Liver (tissue), 9 donors: Measurements from ENCODE around the gene AMZ1. TPM values are rescaled to one million over a fixed set of nuclear protein-coding genes. Genes with fewer than 3 reads are reported as not detected.

ENCODE experiments used
- DNase-seq: peaks from one replicate; pipeline ENCODE4 v3.0.0-alpha.2; 2017; ENCODE audit warnings: low spot score
- H3K27ac ChIP-seq, 2 donors: one replicate each; pipeline ENCODE4 v1.7.0; 2013; ENCODE audit warnings: inconsistent platforms in 2 of 2, low read length in 2 of 2, control low read depth in 1 of 2, low read depth in 1 of 2, mild to moderate bottlenecking in 1 of 2
- H3K27me3 ChIP-seq, 4 donors: one replicate each; pipeline versions ENCODE4 v1.6.1 to v1.7.0; 2013; ENCODE audit warnings: low read length in 3 of 4, inconsistent platforms in 1 of 4, mild to moderate bottlenecking in 1 of 4, moderate library complexity in 1 of 4; ENCODE audit not compliant: control insufficient read depth in 4 of 4, insufficient read depth in 4 of 4
- H3K36me3 ChIP-seq, 4 donors: one replicate each; pipeline versions ENCODE4 v1.6.1 to v1.7.0; 2013; ENCODE audit warnings: low read length in 3 of 4, mild to moderate bottlenecking in 3 of 4, low read depth in 1 of 4, moderate library complexity in 1 of 4; ENCODE audit not compliant: control insufficient read depth in 4 of 4, insufficient read depth in 3 of 4
- H3K4me1 ChIP-seq, 4 donors: one replicate each; pipeline versions ENCODE4 v1.6.1 to v1.7.0; 2013; ENCODE audit warnings: low read length in 3 of 4, mild to moderate bottlenecking in 3 of 4, moderate library complexity in 1 of 4; ENCODE audit not compliant: control insufficient read depth in 4 of 4, insufficient read depth in 4 of 4
- H3K4me3 ChIP-seq, 3 donors: one replicate each; pipeline versions ENCODE4 v1.6.1 to v1.7.0; 2013; ENCODE audit warnings: low read length in 3 of 3, control low read depth in 1 of 3, low read depth in 1 of 3, mild to moderate bottlenecking in 1 of 3
- H3K9ac ChIP-seq, 2 donors: one replicate each; pipeline ENCODE4 v1.7.0; 2013; ENCODE audit warnings: low read length in 2 of 2, mild to moderate bottlenecking in 2 of 2, moderate library complexity in 2 of 2, control low read depth in 1 of 2, low read depth in 1 of 2
- H3K9me3 ChIP-seq, 4 donors: one replicate each; pipeline versions ENCODE4 v1.6.1 to v1.7.0; 2013; ENCODE audit warnings: low read length in 3 of 4; ENCODE audit not compliant: control insufficient read depth in 4 of 4
- EGR1 ChIP-seq, 2 donors: IDR thresholded peaks; 2 replicates each; pipeline ENCODE4 v1.6.1; 2016 to 2018; ENCODE audit warnings: antibody characterized with exemption in 2 of 2, low read depth in 2 of 2
- FOXA1 ChIP-seq: IDR thresholded peaks from 2 replicates; pipeline ENCODE4 v1.6.1; 2016; ENCODE audit warnings: antibody characterized with exemption
- FOXA2 ChIP-seq: IDR thresholded peaks from 2 replicates; pipeline ENCODE4 v1.6.1; 2016; ENCODE audit warnings: antibody characterized with exemption
- GABPA ChIP-seq, 2 donors: IDR thresholded peaks in 1 of 2; conservative IDR thresholded peaks in 1 of 2; 2 replicates each; pipeline ENCODE4 v1.6.1; 2016; ENCODE audit warnings: antibody characterized with exemption in 2 of 2, mild to moderate bottlenecking in 1 of 2, moderate library complexity in 1 of 2
- HNF4A ChIP-seq, 2 donors: conservative IDR thresholded peaks; 2 replicates each; pipeline ENCODE4 v1.6.1; 2016; ENCODE audit warnings: antibody characterized with exemption in 2 of 2, mild to moderate bottlenecking in 2 of 2
- HNF4G ChIP-seq: IDR thresholded peaks from 2 replicates; pipeline ENCODE4 v1.6.1; 2016; ENCODE audit warnings: antibody characterized with exemption
- JUND ChIP-seq, 2 donors: IDR thresholded peaks; 2 replicates each; pipeline ENCODE4 v1.6.1; 2016; ENCODE audit warnings: antibody characterized with exemption in 2 of 2
- NR2F2 ChIP-seq: IDR thresholded peaks from 2 replicates; pipeline ENCODE4 v1.6.1; 2016; ENCODE audit warnings: antibody characterized with exemption
- RXRA ChIP-seq, 2 donors: IDR thresholded peaks; 2 replicates each; pipeline ENCODE4 v1.6.1; 2017 to 2018; ENCODE audit warnings: antibody characterized with exemption in 2 of 2, mild to moderate bottlenecking in 1 of 2
- SP1 ChIP-seq: IDR thresholded peaks from 2 replicates; pipeline ENCODE4 v1.6.1; 2018; ENCODE audit warnings: antibody characterized with exemption, mild to moderate bottlenecking
- TAF1 ChIP-seq: conservative IDR thresholded peaks from 2 replicates; pipeline ENCODE4 v1.6.1; 2016; ENCODE audit warnings: antibody characterized with exemption, mild to moderate bottlenecking
- WGBS: extraction: QIAGEN DNeasy Blood & Tissue Kit; methylation state at CpG from one replicate; pipeline ENCODE4 v1.1.7; 2013; 5-methylcytosine and 5-hydroxymethylcytosine counted together
- polyA plus RNA-seq, 2 donors: library from polyadenylated mRNA; stranded (reverse) in 1 of 2; unstranded in 1 of 2; fragments of 200-250 nt in 1 of 2; fragments of >200 nt in 1 of 2; fragmentation: Nextera tagmentation in 1 of 2; extraction: Ambion mirVana in 1 of 2; gene quantifications; one replicate each; pipeline versions ENCODE4 v1.2.1 to v1.2.3, GENCODE V29; 2013 to 2015
- total RNA-seq, 2 donors: library from RNA; depleted of rRNA; stranded (reverse); fragments of >200 nt; gene quantifications; one replicate each; pipeline ENCODE4 v1.2.3, GENCODE V29; 2014
- TF ChIP-seq, protein P1 (sequence below): IDR thresholded peaks from 2 replicates; pipeline ENCODE4 v1.6.1; 2016; ENCODE audit warnings: antibody characterized with exemption
- TF ChIP-seq, protein P2 (sequence below): IDR thresholded peaks from 2 replicates; pipeline ENCODE4 v1.6.1; 2016; ENCODE audit warnings: antibody characterized with exemption
- TF ChIP-seq, protein P3 (sequence below): IDR thresholded peaks from 2 replicates; pipeline ENCODE4 v1.6.1; 2016; ENCODE audit warnings: antibody characterized with exemption
- donor health status: healthy.
- donor health status: healthy.
- donor health status: healthy.
- donor health status: healthy.
- donor health status: healthy.

Gene AMZ1
- total and polyA plus RNA-seq, 4 donors, result 0.10 to 1.3 (median 1.1) TPM; not detected in 1

DNA sequence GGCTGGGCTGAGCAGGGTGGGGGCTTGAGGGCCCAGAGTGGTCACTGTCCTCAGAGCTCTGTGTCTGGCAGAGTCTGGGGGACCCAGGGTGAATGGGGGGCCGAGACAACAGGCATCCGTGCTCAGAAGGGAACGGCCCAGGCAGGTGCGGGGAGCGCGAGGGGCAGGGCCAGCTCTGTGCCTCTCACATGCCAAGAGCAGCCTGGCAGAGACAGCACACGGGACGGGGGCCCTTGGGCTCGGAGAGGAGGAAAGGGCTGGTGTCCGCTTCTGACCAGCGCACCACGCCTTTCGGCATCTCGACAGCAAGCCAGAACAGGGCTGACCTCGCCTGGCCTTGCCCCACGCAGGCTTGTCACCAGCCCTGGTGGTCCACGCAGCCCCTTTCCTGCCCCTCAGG, 13.4 kb downstream of the AMZ1 start:
- H3K27ac ChIP-seq, result no peak overlapping the region
- 88% methylated on average over 17 of the region's 17 CpGs for WGBS

DNA sequence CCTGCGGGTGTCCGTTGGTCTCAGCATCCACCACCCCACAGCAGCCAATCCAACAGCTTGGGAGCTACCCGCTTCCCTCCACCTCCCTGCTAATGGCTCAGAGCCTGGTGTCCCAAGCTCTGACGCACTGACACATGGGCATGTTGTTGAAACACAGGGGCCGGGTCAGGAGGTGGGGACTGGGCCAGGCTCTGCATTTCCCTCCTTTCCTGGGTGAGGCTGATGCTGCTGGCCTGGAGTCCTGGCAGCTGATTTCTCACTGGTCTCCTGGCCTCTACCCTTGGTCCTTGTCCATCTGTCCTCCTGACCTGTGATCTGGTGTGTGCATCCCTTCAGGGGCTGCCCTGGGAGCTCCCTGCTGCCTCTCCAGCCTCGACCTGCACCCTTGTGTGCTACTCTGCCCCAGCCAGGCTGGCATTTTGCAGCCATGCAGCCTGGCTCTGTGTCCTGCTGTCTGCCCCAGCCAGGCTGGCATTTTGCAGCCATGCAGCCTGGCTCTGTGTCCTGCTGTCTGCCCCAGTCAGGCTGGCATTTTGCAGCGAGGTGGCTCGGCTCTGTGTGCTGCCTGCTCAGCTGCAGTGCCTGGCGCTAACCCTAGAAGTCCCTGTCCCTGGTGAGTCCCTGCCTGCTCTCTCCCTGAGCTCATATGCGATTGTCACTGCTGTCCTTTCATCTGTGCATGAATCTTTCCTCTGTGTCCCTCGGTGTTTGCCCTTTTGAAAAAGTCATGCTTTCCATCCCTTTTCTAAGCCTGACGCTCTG, 14.0 kb downstream of the AMZ1 start:
- 51% methylated on average over 12 of the region's 12 CpGs for WGBS
- H3K36me3 ChIP-seq, result no peaks in the 10 kb centered on the region
- no peak overlapping the region for H3K27ac ChIP-seq
- DNase-seq, result no peak
- no peak overlapping the region for H3K4me3 ChIP-seq
- H3K27me3 ChIP-seq, result no peaks in the 10 kb centered on the region
- TF ChIP-seq FOXA1 (peak; percentile 20), FOXA2 (peak; percentile 22), HNF4G (no peak), HNF4A (conservative IDR thresholded peaks at IDR 0.05) (peak in 1 of 2 donors; percentile 82), RXRA (IDR thresholded peaks at IDR 0.05) (peak in 1 of 2 donors; percentile 89)
- TF ChIP-seq, protein P1, sequence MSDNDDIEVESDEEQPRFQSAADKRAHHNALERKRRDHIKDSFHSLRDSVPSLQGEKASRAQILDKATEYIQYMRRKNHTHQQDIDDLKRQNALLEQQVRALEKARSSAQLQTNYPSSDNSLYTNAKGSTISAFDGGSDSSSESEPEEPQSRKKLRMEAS, result no peak
- TF ChIP-seq, protein P2, sequence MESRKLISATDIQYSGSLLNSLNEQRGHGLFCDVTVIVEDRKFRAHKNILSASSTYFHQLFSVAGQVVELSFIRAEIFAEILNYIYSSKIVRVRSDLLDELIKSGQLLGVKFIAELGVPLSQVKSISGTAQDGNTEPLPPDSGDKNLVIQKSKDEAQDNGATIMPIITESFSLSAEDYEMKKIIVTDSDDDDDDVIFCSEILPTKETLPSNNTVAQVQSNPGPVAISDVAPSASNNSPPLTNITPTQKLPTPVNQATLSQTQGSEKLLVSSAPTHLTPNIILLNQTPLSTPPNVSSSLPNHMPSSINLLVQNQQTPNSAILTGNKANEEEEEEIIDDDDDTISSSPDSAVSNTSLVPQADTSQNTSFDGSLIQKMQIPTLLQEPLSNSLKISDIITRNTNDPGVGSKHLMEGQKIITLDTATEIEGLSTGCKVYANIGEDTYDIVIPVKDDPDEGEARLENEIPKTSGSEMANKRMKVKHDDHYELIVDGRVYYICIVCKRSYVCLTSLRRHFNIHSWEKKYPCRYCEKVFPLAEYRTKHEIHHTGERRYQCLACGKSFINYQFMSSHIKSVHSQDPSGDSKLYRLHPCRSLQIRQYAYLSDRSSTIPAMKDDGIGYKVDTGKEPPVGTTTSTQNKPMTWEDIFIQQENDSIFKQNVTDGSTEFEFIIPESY, result no peak
- H3K9ac ChIP-seq, result no peak overlapping the region
- peaks cover 0 to 12% (median 2%) of the 10 kb centered on the region in 4 donors for H3K4me1 ChIP-seq
- H3K9me3 ChIP-seq, result no peaks in the 10 kb centered on the region

More for the DNA sequence above, 13.4 kb downstream of the AMZ1 start:
- no peak overlapping the region for H3K9ac ChIP-seq
- no peaks in the 10 kb centered on the region for H3K9me3 ChIP-seq
- H3K4me3 ChIP-seq, result no peak overlapping the region
- peaks cover 0 to 12% (median 2%) of the 10 kb centered on the region in 4 donors for H3K4me1 ChIP-seq
- no peaks in the 10 kb centered on the region for H3K36me3 ChIP-seq
- DNase-seq, result no peak
- no peaks in the 10 kb centered on the region for H3K27me3 ChIP-seq
- TF ChIP-seq TAF1, result no peak
- no peak for TF ChIP-seq HNF4A (conservative IDR thresholded peaks at IDR 0.05)
- no peak for TF ChIP-seq RXRA (IDR thresholded peaks at IDR 0.05)
- no peak for TF ChIP-seq JUND (IDR thresholded peaks at IDR 0.05)
- no peak for TF ChIP-seq HNF4G
- no peak for TF ChIP-seq SP1
- TF ChIP-seq, protein P1, result no peak
- no peak for TF ChIP-seq NR2F2
- TF ChIP-seq GABPA (IDR thresholded peaks at IDR 0.05 in 1 of 2, conservative IDR thresholded peaks at IDR 0.05 in 1 of 2), result no peak
- TF ChIP-seq, protein P3, sequence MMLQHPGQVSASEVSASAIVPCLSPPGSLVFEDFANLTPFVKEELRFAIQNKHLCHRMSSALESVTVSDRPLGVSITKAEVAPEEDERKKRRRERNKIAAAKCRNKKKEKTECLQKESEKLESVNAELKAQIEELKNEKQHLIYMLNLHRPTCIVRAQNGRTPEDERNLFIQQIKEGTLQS, result no peak

DNA sequence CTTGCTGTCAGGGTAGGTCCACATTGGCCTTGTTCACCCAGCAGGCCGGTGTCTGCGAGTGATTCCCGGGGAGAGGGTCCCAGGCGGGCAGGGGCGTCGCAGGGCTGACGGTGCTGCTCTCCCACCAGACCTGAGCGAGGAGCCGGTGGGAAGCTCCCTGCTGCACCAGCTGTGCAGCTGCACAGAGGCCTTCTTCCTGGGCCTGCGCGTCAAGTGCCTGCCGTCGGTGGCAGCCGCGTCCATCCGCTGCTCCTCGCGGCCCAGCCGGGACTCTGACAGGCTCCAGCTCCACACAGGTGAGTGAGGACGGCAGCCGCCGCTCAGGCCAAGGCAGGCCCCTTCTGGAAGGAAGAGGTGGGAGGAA, 14.6 kb downstream of the AMZ1 start:
- peaks cover 0 to 12% (median 4%) of the 10 kb centered on the region in 4 donors for H3K4me1 ChIP-seq
- no peaks in the 10 kb centered on the region for H3K27me3 ChIP-seq
- no peak for DNase-seq
- H3K9ac ChIP-seq, result no peak overlapping the region
- H3K36me3 ChIP-seq, result no peaks in the 10 kb centered on the region
- no peaks in the 10 kb centered on the region for H3K9me3 ChIP-seq
- no peak overlapping the region for H3K27ac ChIP-seq
- no peak overlapping the region for H3K4me3 ChIP-seq
- TF ChIP-seq EGR1 (IDR thresholded peaks at IDR 0.05; ENCODE audit: low read depth in 2 of 2), result no peak
- 91% methylated on average over 22 of the region's 22 CpGs for WGBS
